ENCODE data around the gene CELF2.
A peak's percentile ranks its signal among the peaks of the same experiment; 100 is the strongest.

The CELF2 gene

GRCh38 chr10:11295492-11295891 is 277.8 kb downstream of the CELF2 start:
- Mint-ChIP-seq H3K27ac (peak overlapping the region; percentile 62 to 72), H3K36me3 (ENCODE audit: insufficient read depth) (peaks cover 91% of the 10 kb centered on the region), H3K27me3 (no peaks in the 10 kb centered on the region), H3K9me3 (no peaks in the 10 kb centered on the region), H3K4me1 (ENCODE audit: low read depth in 2 of 2) (peaks cover 33 to 34% of the 10 kb centered on the region in 2 donors), H3K4me3 (no peak overlapping the region)
- DNase-seq (no peak), ATAC-seq (replicated peaks) (no peak)

GRCh38 chr10:11297136-11297535 is 279.5 kb downstream of the CELF2 start:
- no peak for DNase-seq
- Mint-ChIP-seq H3K36me3 (ENCODE audit: insufficient read depth) (peaks cover 87% of the 10 kb centered on the region), H3K27ac (peak overlapping the region; percentile 62 to 72), H3K4me3 (no peak overlapping the region), H3K4me1 (ENCODE audit: low read depth in 2 of 2) (peaks cover 37 to 38% of the 10 kb centered on the region in 2 donors), H3K9me3 (no peaks in the 10 kb centered on the region), H3K27me3 (no peaks in the 10 kb centered on the region)
- no peak for ATAC-seq (replicated peaks)

GRCh38 chr10:11298116-11298515 is 280.4 kb downstream of the CELF2 start:
- ATAC-seq (replicated peaks) (no peak), DNase-seq (no peak)
- peaks cover 43% of the 10 kb centered on the region in 2 donors for H3K4me1 Mint-ChIP-seq (ENCODE audit: low read depth in 2 of 2)
- no peaks in the 10 kb centered on the region for H3K9me3 Mint-ChIP-seq
- no peaks in the 10 kb centered on the region for H3K27me3 Mint-ChIP-seq
- H3K27ac Mint-ChIP-seq, result peak overlapping the region; percentile 62 to 72
- no peak overlapping the region for H3K4me3 Mint-ChIP-seq
- peaks cover 87% of the 10 kb centered on the region for H3K36me3 Mint-ChIP-seq (ENCODE audit: insufficient read depth)

DNA sequence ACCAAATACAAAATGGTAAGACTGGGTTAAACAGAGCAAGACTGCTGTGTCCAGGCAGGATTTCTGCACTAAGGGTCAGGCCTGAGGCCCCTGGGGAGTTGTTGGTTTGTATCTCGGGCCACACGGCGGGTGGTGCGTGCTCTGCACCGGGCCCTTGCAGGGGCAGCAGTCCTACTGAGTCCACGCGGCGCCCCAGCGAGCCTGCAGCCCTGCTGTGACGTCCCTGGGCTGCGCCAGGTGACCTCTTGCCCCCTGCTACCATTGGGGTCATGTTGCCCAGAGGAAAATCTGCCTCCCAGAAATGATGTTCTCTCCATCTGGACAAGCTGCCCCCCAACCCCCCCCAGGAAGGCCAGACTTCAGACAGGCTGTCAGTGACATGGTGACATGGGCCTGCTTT is 281.5 kb downstream of the CELF2 start:
- DNase-seq (no peak), ATAC-seq (replicated peaks) (no peak)
- no peaks in the 10 kb centered on the region for H3K9me3 Mint-ChIP-seq
- H3K27ac Mint-ChIP-seq, result peak overlapping the region; percentile 16 to 46
- H3K36me3 Mint-ChIP-seq (ENCODE audit: insufficient read depth), result peaks cover 89% of the 10 kb centered on the region
- peaks cover 39 to 45% of the 10 kb centered on the region in 2 donors for H3K4me1 Mint-ChIP-seq (ENCODE audit: low read depth in 2 of 2)
- no peak overlapping the region for H3K4me3 Mint-ChIP-seq
- no peaks in the 10 kb centered on the region for H3K27me3 Mint-ChIP-seq

- peaks cover 89% of the 10 kb centered on the region for H3K36me3 Mint-ChIP-seq (ENCODE audit: insufficient read depth)
- H3K4me1 Mint-ChIP-seq (ENCODE audit: low read depth in 2 of 2), result peaks cover 36 to 49% of the 10 kb centered on the region in 2 donors
- DNase-seq (no peak), ATAC-seq (replicated peaks) (no peak)
- no peak overlapping the region for H3K4me3 Mint-ChIP-seq
- no peaks in the 10 kb centered on the region for H3K27me3 Mint-ChIP-seq
- peak overlapping the region; percentile 46 to 71 for H3K27ac Mint-ChIP-seq
- H3K9me3 Mint-ChIP-seq, result no peaks in the 10 kb centered on the region
Observed at GRCh38 chr10:11300026-11300425, 282.4 kb downstream of the CELF2 start.

DNA sequence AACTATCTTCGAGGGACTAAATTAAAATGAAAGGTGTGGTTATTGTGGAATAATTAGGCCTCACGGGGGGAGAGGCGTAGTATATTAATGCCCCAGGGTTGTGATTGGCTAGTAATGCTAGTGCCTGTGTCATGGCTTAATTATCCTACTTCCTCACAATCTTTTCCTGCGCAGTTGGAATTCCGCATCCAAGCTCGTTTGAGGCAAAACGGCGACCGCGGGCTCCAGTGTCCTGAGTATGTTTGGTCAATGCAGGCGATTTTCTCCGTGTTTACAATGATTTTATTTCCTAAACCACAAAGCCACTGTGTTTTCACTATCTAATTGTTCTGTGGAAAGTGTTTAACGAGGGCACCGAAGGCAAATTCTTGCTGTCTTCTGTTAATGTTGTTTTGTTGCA is 282.9 kb downstream of the CELF2 start:
- no peaks in the 10 kb centered on the region for H3K9me3 Mint-ChIP-seq
- H3K36me3 Mint-ChIP-seq (ENCODE audit: insufficient read depth), result peaks cover 88% of the 10 kb centered on the region
- DNase-seq (no peak), ATAC-seq (replicated peaks) (no peak)
- peaks cover 36 to 47% of the 10 kb centered on the region in 2 donors for H3K4me1 Mint-ChIP-seq (ENCODE audit: low read depth in 2 of 2)
- no peaks in the 10 kb centered on the region for H3K27me3 Mint-ChIP-seq
- H3K4me3 Mint-ChIP-seq, result no peak overlapping the region
- no peak overlapping the region for H3K27ac Mint-ChIP-seq

DNA sequence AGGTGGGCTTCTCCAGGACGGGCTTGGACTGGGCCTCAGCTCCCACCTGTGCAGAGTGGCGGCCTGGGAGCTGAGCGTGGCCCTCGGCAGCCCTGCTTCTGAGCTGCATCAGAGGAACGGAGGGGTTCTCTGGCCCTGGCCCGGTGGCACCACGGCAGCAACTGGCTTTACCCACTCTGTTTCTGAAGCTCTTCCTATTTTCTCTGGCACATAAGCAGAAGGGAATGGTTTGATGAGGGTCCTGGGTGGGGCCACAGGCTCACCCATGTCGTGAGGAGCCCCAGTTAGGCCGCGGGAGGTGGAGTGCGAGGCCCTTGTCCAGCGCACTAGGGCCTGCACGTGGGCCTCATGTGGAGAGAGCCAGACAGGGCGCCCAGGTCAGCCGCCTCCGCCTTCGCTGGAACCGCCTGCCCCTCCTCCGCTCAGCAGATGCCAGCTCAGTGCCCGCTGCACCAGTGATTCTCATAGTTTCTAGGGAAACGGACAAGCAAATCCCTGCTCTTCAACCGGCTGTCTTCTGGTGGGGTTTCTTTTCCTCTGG is 284.0 kb downstream of the CELF2 start:
- peaks cover 34 to 42% of the 10 kb centered on the region in 2 donors for H3K4me1 Mint-ChIP-seq (ENCODE audit: low read depth in 2 of 2)
- no peak overlapping the region for H3K4me3 Mint-ChIP-seq
- DNase-seq (no peak), ATAC-seq (replicated peaks) (no peak)
- peak overlapping the region in 1 of 2 donors; percentile 89 for H3K27ac Mint-ChIP-seq
- no peaks in the 10 kb centered on the region for H3K9me3 Mint-ChIP-seq
- H3K36me3 Mint-ChIP-seq (ENCODE audit: insufficient read depth), result peaks cover 88% of the 10 kb centered on the region
- H3K27me3 Mint-ChIP-seq, result no peaks in the 10 kb centered on the region

- Mint-ChIP-seq H3K27ac (peak overlapping the region in 1 of 2 donors; percentile 89), H3K4me3 (no peak overlapping the region)
Observed at GRCh38 chr10:11302181-11302580, 284.5 kb downstream of the CELF2 start.

GRCh38 chr10:11303361-11304170 is 285.9 kb downstream of the CELF2 start:
- Mint-ChIP-seq H3K4me1 (ENCODE audit: low read depth in 2 of 2) (peaks cover 38 to 44% of the 10 kb centered on the region in 2 donors), H3K36me3 (ENCODE audit: insufficient read depth) (peaks cover 88% of the 10 kb centered on the region), H3K27ac (peak overlapping the region; percentile 66 to 89), H3K4me3 (no peak overlapping the region), H3K27me3 (no peaks in the 10 kb centered on the region), H3K9me3 (no peaks in the 10 kb centered on the region)
- DNase-seq, result no peak
- no peak for ATAC-seq (replicated peaks)

More at GRCh38 chr10:11302181-11302580, 284.5 kb downstream of the CELF2 start:
- DNase-seq (no peak), ATAC-seq (replicated peaks) (no peak)
- peaks cover 88% of the 10 kb centered on the region for H3K36me3 Mint-ChIP-seq (ENCODE audit: insufficient read depth)
- H3K4me1 Mint-ChIP-seq (ENCODE audit: low read depth in 2 of 2), result peaks cover 34 to 41% of the 10 kb centered on the region in 2 donors
- H3K9me3 Mint-ChIP-seq, result no peaks in the 10 kb centered on the region
- no peaks in the 10 kb centered on the region for H3K27me3 Mint-ChIP-seq

GRCh38 chr10:11304906-11305585 is 287.4 kb downstream of the CELF2 start:
- H3K4me1 Mint-ChIP-seq (ENCODE audit: low read depth in 2 of 2), result peaks cover 48 to 51% of the 10 kb centered on the region in 2 donors
- ATAC-seq (replicated peaks) (no peak), DNase-seq (no peak)
- H3K4me3 Mint-ChIP-seq, result no peak overlapping the region
- H3K36me3 Mint-ChIP-seq (ENCODE audit: insufficient read depth), result peaks cover 93% of the 10 kb centered on the region
- H3K27ac Mint-ChIP-seq, result peak overlapping the region in 1 of 2 donors; percentile 69
- H3K9me3 Mint-ChIP-seq, result no peaks in the 10 kb centered on the region
- H3K27me3 Mint-ChIP-seq, result no peaks in the 10 kb centered on the region

DNA sequence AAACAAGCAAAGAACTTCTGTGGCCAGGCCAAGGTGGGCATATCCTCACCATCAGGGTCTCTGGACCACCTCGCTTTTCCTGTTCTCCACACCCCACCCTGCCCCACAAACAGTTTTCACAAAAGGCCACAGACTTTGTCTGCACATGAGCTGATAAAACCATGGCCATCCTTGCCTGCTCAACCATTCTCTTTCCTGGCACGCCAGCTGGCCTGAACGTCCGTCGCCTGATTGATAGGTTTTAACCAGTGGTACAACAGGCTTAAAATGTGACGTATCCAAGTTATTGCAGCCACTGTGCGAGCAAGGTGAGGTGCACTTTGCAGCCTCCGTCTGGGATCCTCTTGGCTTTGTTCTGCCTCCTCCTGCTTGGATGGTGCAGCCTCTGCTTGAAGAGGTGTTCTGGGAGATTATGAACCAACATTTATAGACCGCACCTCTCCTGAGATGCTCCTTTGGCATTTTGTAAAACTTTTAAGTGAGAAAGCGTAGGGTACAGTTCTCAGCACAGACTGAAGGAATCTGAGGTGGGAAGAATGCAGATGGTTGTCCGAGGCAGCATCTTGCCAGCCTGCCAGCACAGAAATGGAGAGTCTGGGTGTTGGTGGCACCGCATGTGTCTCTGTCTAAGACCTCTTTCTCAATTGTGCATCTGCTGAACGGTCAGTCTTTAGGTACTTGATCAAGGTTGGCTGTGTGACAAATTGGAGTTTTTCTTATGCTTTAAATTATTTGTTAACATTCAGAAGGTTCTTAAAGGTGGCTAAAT is 288.3 kb downstream of the CELF2 start:
- Mint-ChIP-seq H3K36me3 (ENCODE audit: insufficient read depth) (peaks cover 95% of the 10 kb centered on the region), H3K27ac (peak overlapping the region; percentile 23 to 69), H3K4me3 (no peak overlapping the region), H3K9me3 (no peaks in the 10 kb centered on the region), H3K4me1 (ENCODE audit: low read depth in 2 of 2) (peaks cover 49 to 61% of the 10 kb centered on the region in 2 donors), H3K27me3 (no peaks in the 10 kb centered on the region)
- DNase-seq, result no peak
- no peak for ATAC-seq (replicated peaks)

- no peak for DNase-seq
- H3K36me3 Mint-ChIP-seq (ENCODE audit: insufficient read depth), result peaks cover 98% of the 10 kb centered on the region
- H3K4me3 Mint-ChIP-seq, result no peak overlapping the region
- no peaks in the 10 kb centered on the region for H3K9me3 Mint-ChIP-seq
- H3K4me1 Mint-ChIP-seq (ENCODE audit: low read depth in 2 of 2), result peaks cover 48 to 66% of the 10 kb centered on the region in 2 donors
- H3K27me3 Mint-ChIP-seq, result no peaks in the 10 kb centered on the region
- peak overlapping the region; percentile 78 to 94 for H3K27ac Mint-ChIP-seq
- no peak for ATAC-seq (replicated peaks)
Observed at GRCh38 chr10:11307004-11307403, 289.3 kb downstream of the CELF2 start.

- Mint-ChIP-seq H3K9me3 (no peaks in the 10 kb centered on the region), H3K36me3 (ENCODE audit: insufficient read depth) (peaks cover 98% of the 10 kb centered on the region), H3K27ac (peak overlapping the region; percentile 78 to 94), H3K27me3 (no peaks in the 10 kb centered on the region), H3K4me1 (ENCODE audit: low read depth in 2 of 2) (peaks cover 43 to 66% of the 10 kb centered on the region in 2 donors), H3K4me3 (peak overlapping the region in 1 of 2 donors; percentile 41)
- ATAC-seq (replicated peaks) (no peak), DNase-seq (no peak)
Observed at GRCh38 chr10:11307937-11308336, 290.3 kb downstream of the CELF2 start.
